Loucy (cell line): ENCODE data around the gene LRRC14B.

Source experiments
- CTCF ChIP-seq: fragments of 200-600 bp; sonication (generic); conservative IDR thresholded peaks from 2 replicates; pipeline ENCODE4 v1.5.1; 2014; ENCODE audit warnings: mild to moderate bottlenecking, antibody characterized with exemption, low read length
- EZH2phosphoT487 ChIP-seq: fragments of 200-600 bp; IDR thresholded peaks from 2 replicates; pipeline ENCODE4 v1.6.1; 2018; ENCODE audit warnings: antibody characterized with exemption, mild to moderate bottlenecking, moderate library complexity, borderline replicate concordance

DNA sequence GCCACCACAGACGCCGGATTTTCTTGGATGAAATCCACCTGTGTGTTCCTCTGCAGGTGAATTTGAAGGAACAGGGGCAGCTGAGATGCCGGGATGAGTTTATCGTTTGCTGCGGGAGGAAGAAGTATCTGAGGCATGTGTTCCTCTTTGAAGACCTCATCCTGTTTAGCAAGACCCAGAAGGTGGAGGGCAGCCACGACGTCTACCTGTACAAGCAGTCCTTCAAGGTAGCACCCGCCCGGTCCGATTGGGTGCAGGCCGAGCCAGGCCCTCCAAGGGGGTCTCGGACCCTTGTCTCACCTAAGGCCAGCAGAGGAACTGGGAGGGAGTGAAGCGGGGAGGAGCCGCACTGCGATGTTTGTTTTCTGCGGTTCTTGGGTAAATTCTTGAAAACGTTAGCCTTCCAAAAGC is 18.4 kb upstream of the LRRC14B start:
- TF ChIP-seq CTCF (no peak), EZH2phosphoT487 (no peak)
